Prostate gland (tissue), 2 donors: Measurements from ENCODE around the gene ADARB1. TPM values are rescaled to one million over a fixed set of nuclear protein-coding genes. Genes with fewer than 3 reads are reported as not detected.

Source experiments
- DNase-seq: peaks from one replicate; pipeline ENCODE4 v3.0.0-alpha.2; 2019; ENCODE audit warnings: low spot score
- H3K27ac ChIP-seq, 2 donors: fragments of 200-600 bp; sonication (generic); 2 replicates each; pipeline ENCODE4 v1.5.1; 2017 to 2019
- H3K27me3 ChIP-seq: fragments of 200-600 bp; sonication (generic); replicated peaks from 2 replicates; pipeline ENCODE4 v1.5.1; 2019; ENCODE audit not compliant: insufficient read depth
- H3K36me3 ChIP-seq, 2 donors: fragments of 200-600 bp; sonication (generic); 1 replicate in 1 of 2; 2 replicates in 1 of 2; pipeline versions ENCODE4 v1.5.1 to v1.8.1; 2017 to 2019
- H3K4me1 ChIP-seq: fragments of 200-600 bp; sonication (generic); replicated peaks from 2 replicates; pipeline ENCODE4 v1.5.1; 2019
- H3K4me3 ChIP-seq, 2 donors: fragments of 200-600 bp; sonication (generic); 2 replicates each; pipeline ENCODE4 v1.5.1; 2017 to 2019
- H3K9me3 ChIP-seq: fragments of 200-600 bp; sonication (generic); 2 replicates; pipeline ENCODE4 v1.5.1; 2017
- POLR2A ChIP-seq: fragments of 450-650 bp; IDR thresholded peaks from one replicate; pipeline ENCODE4 v1.6.1; 2016; ENCODE audit warnings: antibody characterized with exemption, mild to moderate bottlenecking
- POLR2AphosphoS5 ChIP-seq: sonication (generic); formaldehyde crosslinking; IDR thresholded peaks from one replicate; pipeline ENCODE4 v1.6.1; 2017; ENCODE audit warnings: antibody characterized with exemption
- WGBS: methylation state at CpG from one replicate; pipeline ENCODE4 v1.1.5; 2018; 5-methylcytosine and 5-hydroxymethylcytosine counted together
- intact Hi-C: fragments of 100-400 bp; cut with DNase I; formaldehyde crosslinking; loops from one replicate; pipeline ENCODE4 v1.14.2; 2022
- total RNA-seq, 2 donors: library from RNA; depleted of rRNA; stranded (reverse); fragments of >200 nt; gene quantifications; one replicate each; pipeline ENCODE4 v1.1.0, GENCODE V29; 2016
- TF ChIP-seq, protein P1 (sequence below), 4 experiments: fragments of 200-600 bp in 2 of 4; fragments of 450-650 bp in 2 of 4; sonication (generic) in 2 of 4; IDR thresholded peaks; 1 replicate in 3 of 4; 2 replicates in 1 of 4; pipeline ENCODE4 v1.5.1; 2016 to 2019; ENCODE audit warnings: antibody characterized with exemption in 4 of 4, mild to moderate bottlenecking in 2 of 4, moderate library complexity in 2 of 4

ADARB1 gene
- total RNA-seq, 2 donors from 2014 or later, result 21.0 to 30.9 TPM

DNA sequence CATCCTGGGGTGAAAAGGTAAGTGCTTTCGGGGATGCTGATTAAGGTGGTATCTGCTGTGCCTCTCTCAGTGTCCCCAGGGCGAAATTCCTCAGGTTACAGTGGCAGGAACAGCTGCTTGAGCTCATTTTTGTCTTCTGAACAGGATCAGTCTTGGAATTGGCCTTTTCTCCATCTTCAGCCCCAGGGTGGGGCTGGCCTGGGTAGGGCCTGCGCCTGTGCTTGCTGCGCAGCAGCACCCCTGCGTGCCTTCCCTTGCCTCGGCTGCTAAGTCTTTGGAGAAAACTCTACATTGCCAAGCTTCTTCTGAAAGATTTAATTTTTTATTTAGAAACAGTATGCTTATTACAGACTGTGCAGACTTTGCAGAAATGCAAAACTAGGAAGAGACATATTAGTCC is 41.7 kb downstream of the ADARB1 start:
- intact Hi-C loops, result no loop called here
- H3K4me1 ChIP-seq, result no peaks in the 10 kb centered on the region
- DNase-seq, result no peak
- H3K4me3 ChIP-seq, result no peak overlapping the region
- H3K9me3 ChIP-seq, result no peaks in the 10 kb centered on the region
- no peaks in the 10 kb centered on the region for H3K36me3 ChIP-seq
- no peaks in the 10 kb centered on the region for H3K27me3 ChIP-seq
- TF ChIP-seq POLR2AphosphoS5, result no peak
- WGBS, result 91% methylated on average over 6 of the region's 6 CpGs
- H3K27ac ChIP-seq, result no peak overlapping the region

DNA sequence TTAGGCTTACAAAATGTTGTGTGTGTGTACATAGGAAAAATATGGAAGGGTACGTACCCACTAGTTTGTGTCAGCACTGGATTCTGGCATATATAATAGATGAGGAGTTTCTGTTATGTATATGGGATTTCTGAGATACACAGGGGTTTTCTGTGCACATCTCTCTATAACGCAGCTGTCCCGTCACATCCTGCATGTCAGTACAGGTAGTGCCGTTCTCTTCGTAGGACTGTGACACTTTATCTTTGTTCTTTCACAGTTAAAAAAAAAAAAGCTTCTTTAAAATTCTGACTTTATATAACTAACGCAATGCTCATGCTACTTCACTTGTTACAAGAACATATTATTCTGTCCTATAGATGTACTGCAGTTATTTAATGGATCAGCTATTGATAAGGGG is 42.9 kb downstream of the ADARB1 start:
- Histone ChIP-seq H3K27me3 (no peaks in the 10 kb centered on the region), H3K36me3 (no peaks in the 10 kb centered on the region), H3K4me3 (no peak overlapping the region), H3K9me3 (no peaks in the 10 kb centered on the region), H3K4me1 (peaks cover 2% of the 10 kb centered on the region), H3K27ac (no peak overlapping the region)
- intact Hi-C loops, result no loop called here
- TF ChIP-seq, protein P1, sequence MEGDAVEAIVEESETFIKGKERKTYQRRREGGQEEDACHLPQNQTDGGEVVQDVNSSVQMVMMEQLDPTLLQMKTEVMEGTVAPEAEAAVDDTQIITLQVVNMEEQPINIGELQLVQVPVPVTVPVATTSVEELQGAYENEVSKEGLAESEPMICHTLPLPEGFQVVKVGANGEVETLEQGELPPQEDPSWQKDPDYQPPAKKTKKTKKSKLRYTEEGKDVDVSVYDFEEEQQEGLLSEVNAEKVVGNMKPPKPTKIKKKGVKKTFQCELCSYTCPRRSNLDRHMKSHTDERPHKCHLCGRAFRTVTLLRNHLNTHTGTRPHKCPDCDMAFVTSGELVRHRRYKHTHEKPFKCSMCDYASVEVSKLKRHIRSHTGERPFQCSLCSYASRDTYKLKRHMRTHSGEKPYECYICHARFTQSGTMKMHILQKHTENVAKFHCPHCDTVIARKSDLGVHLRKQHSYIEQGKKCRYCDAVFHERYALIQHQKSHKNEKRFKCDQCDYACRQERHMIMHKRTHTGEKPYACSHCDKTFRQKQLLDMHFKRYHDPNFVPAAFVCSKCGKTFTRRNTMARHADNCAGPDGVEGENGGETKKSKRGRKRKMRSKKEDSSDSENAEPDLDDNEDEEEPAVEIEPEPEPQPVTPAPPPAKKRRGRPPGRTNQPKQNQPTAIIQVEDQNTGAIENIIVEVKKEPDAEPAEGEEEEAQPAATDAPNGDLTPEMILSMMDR (IDR thresholded peaks at IDR 0.05), result no peak
- TF ChIP-seq POLR2A (no peak), POLR2AphosphoS5 (no peak)
- WGBS, result 52% methylated on average over 6 of the region's 6 CpGs
- no peak for DNase-seq

- intact Hi-C loops, result no loop called here
These were observed 43.7 kb downstream of the ADARB1 start for GRCh38 chr21:45118099-45118498.

GRCh38 chr21:45119812-45120211 is 45.4 kb downstream of the ADARB1 start:
- no peaks in the 10 kb centered on the region for H3K36me3 ChIP-seq
- no peaks in the 10 kb centered on the region for H3K9me3 ChIP-seq
- TF ChIP-seq POLR2AphosphoS5, result no peak
- no peak for TF ChIP-seq POLR2A
- TF ChIP-seq, protein P1 (IDR thresholded peaks at IDR 0.05), result no peak
- H3K27ac ChIP-seq, result no peak overlapping the region
- H3K4me1 ChIP-seq, result peaks cover 3% of the 10 kb centered on the region
- 90% methylated on average over 7 of the region's 7 CpGs for WGBS
- no peaks in the 10 kb centered on the region for H3K27me3 ChIP-seq
- no peak overlapping the region for H3K4me3 ChIP-seq
- no peak for DNase-seq
- intact Hi-C loops, result loop anchor here (5.0 kb wide), 1 partner anchor 68 kb away; no protein-coding TSS in a partner anchor

More at GRCh38 chr21:45118099-45118498, 43.7 kb downstream of the ADARB1 start:
- no peak overlapping the region for H3K27ac ChIP-seq
- 98% methylated on average over 2 of the region's 2 CpGs for WGBS
- H3K27me3 ChIP-seq, result no peaks in the 10 kb centered on the region
- no peak for DNase-seq
- H3K36me3 ChIP-seq, result no peaks in the 10 kb centered on the region
- H3K4me1 ChIP-seq, result peaks cover 3% of the 10 kb centered on the region
- H3K9me3 ChIP-seq, result no peaks in the 10 kb centered on the region
- no peak overlapping the region for H3K4me3 ChIP-seq
- TF ChIP-seq POLR2AphosphoS5, result no peak
- no peak for TF ChIP-seq POLR2A
- TF ChIP-seq, protein P1 (IDR thresholded peaks at IDR 0.05), result no peak

GRCh38 chr21:45120975-45121374 is 46.6 kb downstream of the ADARB1 start:
- Histone ChIP-seq H3K9me3 (no peaks in the 10 kb centered on the region), H3K4me1 (peaks cover 3% of the 10 kb centered on the region), H3K4me3 (no peak overlapping the region), H3K27me3 (no peaks in the 10 kb centered on the region), H3K27ac (peak overlapping the region; percentile 61 to 66), H3K36me3 (no peaks in the 10 kb centered on the region)
- intact Hi-C loops, result loop anchor here (5.0 kb wide), 1 partner anchor 69 kb away; no protein-coding TSS in a partner anchor
- WGBS, result 20% methylated on average over 6 of the region's 6 CpGs
- DNase-seq, result peak; percentile 71
- TF ChIP-seq POLR2AphosphoS5, result peak; percentile 92
- TF ChIP-seq, protein P1 (IDR thresholded peaks at IDR 0.05), result no peak
- no peak for TF ChIP-seq POLR2A
